HepG2 (cell line): ENCODE results near the gene KRTAP5-11. TPM values are rescaled to one million over a fixed set of nuclear protein-coding genes. Genes with fewer than 3 reads are reported as not detected.

ENCODE experiments used
- ATAC-seq: fragments of 200-7000 bp; cut with Tn5 transposase; 3 replicates; pipeline ENCODE4 v1.9.1; 2020; ENCODE audit warnings: mild to moderate bottlenecking, moderate library complexity
- BruUV-seq: library from RNA; stranded (reverse); fragments of 400-500 nt; replicated peaks from 2 replicates; lab custom pipeline; 2021; lab: Mats Ljungman, UMichigan
- CTCF ChIA-PET: fragments of 300-600 bp; formaldehyde crosslinking; extraction: SDS; loops from one replicate; lab custom pipeline; 2021; ENCODE audit warnings: low total read pairs, inconsistent platforms, low intra/inter-chr PET ratio; lab: Yijun Ruan, JAX
- POLR2A ChIA-PET: fragments of 350-600 bp; sonication (Branson Sonifier 250); formaldehyde crosslinking; loops from one replicate; lab custom pipeline; 2020; ENCODE audit warnings: antibody characterized with exemption, inconsistent platforms; lab: Yijun Ruan, JAX
- DNase-seq: peaks from one replicate; pipeline ENCODE4 v3.0.0-alpha.2; 2015; ENCODE audit warnings: low spot score
- FAIRE-seq: peaks from 3 replicates; lab custom pipeline; 2011; peaks lifted over from hg19 to GRCh38; lab: Jason Lieb, UNC
- H2AFZ ChIP-seq: one replicate; pipeline ENCODE4 v1.6.1; 2011; ENCODE audit warnings: low read length, inconsistent platforms
- H3K27ac ChIP-seq: fragments of 300-600 bp; 3 replicates; pipeline ENCODE4 v1.8.0; 2011; ENCODE audit warnings: mixed run types, mild to moderate bottlenecking, mixed read lengths, low read length, inconsistent platforms; ENCODE audit not compliant: insufficient read depth; ENCODE audit errors: extremely low read length
- H3K27me3 ChIP-seq, 2 experiments: fragments of 200-600 bp in 1 of 2; 2 replicates in 1 of 2; 3 replicates in 1 of 2; pipeline versions ENCODE4 v1.6.0 to v1.8.0; 2011; ENCODE audit warnings: low read length in 2 of 2, mild to moderate bottlenecking in 2 of 2, moderate library complexity in 2 of 2, inconsistent platforms in 1 of 2; ENCODE audit not compliant: insufficient read depth in 2 of 2, control insufficient read depth in 1 of 2
- H3K36me3 ChIP-seq, 2 experiments: fragments of 200-600 bp in 1 of 2; replicated peaks in 1 of 2; 2 replicates in 1 of 2; 3 replicates in 1 of 2; pipeline versions ENCODE4 v1.5.1 to v1.8.0; 2011; ENCODE audit warnings: low read length in 2 of 2, inconsistent platforms in 1 of 2; ENCODE audit not compliant: insufficient read depth in 2 of 2, control insufficient read depth in 1 of 2
- H3K4me1 ChIP-seq: 2 replicates; pipeline ENCODE4 v1.5.1; 2012; ENCODE audit warnings: low read length, inconsistent platforms; ENCODE audit not compliant: insufficient read depth
- H3K4me2 ChIP-seq: 2 replicates; pipeline ENCODE4 v1.6.0; 2011; ENCODE audit warnings: low read depth, low read length, inconsistent platforms
- H3K4me3 ChIP-seq, 3 experiments: fragments of 200-600 bp in 1 of 3; sonication (generic), shearing (Covaris generic) in 1 of 3; replicated peaks in 1 of 3; 2 replicates each; pipeline ENCODE4 v1.5.1; 2011 to 2016; ENCODE audit warnings: low read length in 3 of 3, inconsistent platforms in 2 of 3, low read depth in 2 of 3, mild to moderate bottlenecking in 2 of 3, control low read depth in 1 of 3, mixed read lengths in 1 of 3; ENCODE audit not compliant: insufficient read depth in 1 of 3
- H3K79me2 ChIP-seq: one replicate; pipeline ENCODE4 v1.6.1; 2011; ENCODE audit warnings: low read length, inconsistent platforms; ENCODE audit not compliant: insufficient read depth
- H3K9ac ChIP-seq: 2 replicates; pipeline ENCODE4 v1.6.0; 2011; ENCODE audit warnings: mild to moderate bottlenecking, low read depth, low read length, inconsistent platforms; ENCODE audit not compliant: insufficient read depth
- H3K9me3 ChIP-seq: 2 replicates; pipeline ENCODE4 v1.5.1; 2012; ENCODE audit warnings: mild to moderate bottlenecking, low read length
- H4K20me1 ChIP-seq: 2 replicates; pipeline ENCODE4 v1.6.0; 2011; ENCODE audit warnings: inconsistent platforms, mild to moderate bottlenecking, low read length, moderate library complexity; ENCODE audit not compliant: insufficient read depth
- ARNT2 ChIP-seq: sonication (generic); formaldehyde crosslinking; IDR thresholded peaks from 2 replicates; pipeline ENCODE4 v1.8.0; 2022; ENCODE audit warnings: mild to moderate bottlenecking, low read depth, missing genetic modification reagents, moderate library complexity
- CREB1 ChIP-seq, 2 experiments: fragments of 450-650 bp in 1 of 2; IDR thresholded peaks; 2 replicates each; pipeline ENCODE4 v1.6.1; 2016 to 2017; ENCODE audit warnings: control low read depth in 1 of 2, mild to moderate bottlenecking in 1 of 2, missing compliant biosample characterization in 1 of 2, missing genetic modification characterization in 1 of 2
- FOSL2 ChIP-seq: sonication (generic); formaldehyde crosslinking; IDR thresholded peaks from 2 replicates; pipeline ENCODE4 v1.4.0; 2020; ENCODE audit warnings: missing genetic modification reagents
- REXO4 ChIP-seq: sonication (generic); formaldehyde crosslinking; IDR thresholded peaks from 2 replicates; pipeline ENCODE4 v1.8.0; 2022; ENCODE audit warnings: missing genetic modification reagents, mild to moderate bottlenecking, borderline replicate concordance
- SMAD9 ChIP-seq: sonication (generic); formaldehyde crosslinking; IDR thresholded peaks from 2 replicates; pipeline ENCODE4 v1.5.1; 2020; ENCODE audit warnings: mild to moderate bottlenecking, missing genetic modification reagents
- SP140L ChIP-seq: sonication (generic); formaldehyde crosslinking; IDR thresholded peaks from 2 replicates; pipeline ENCODE4 v1.4.0; 2020; ENCODE audit warnings: missing genetic modification reagents, borderline replicate concordance
- XBP1 ChIP-seq: sonication (generic); formaldehyde crosslinking; IDR thresholded peaks from 2 replicates; pipeline ENCODE4 v1.5.0; 2020; ENCODE audit warnings: missing genetic modification reagents
- ZFP36L2 ChIP-seq: sonication (generic); formaldehyde crosslinking; IDR thresholded peaks from 2 replicates; pipeline ENCODE4 v1.4.0; 2020; ENCODE audit warnings: missing genetic modification reagents
- ZNF101 ChIP-seq: sonication (generic); formaldehyde crosslinking; IDR thresholded peaks from 2 replicates; pipeline ENCODE4 v1.4.0; 2020; ENCODE audit warnings: mild to moderate bottlenecking, low read depth, missing genetic modification reagents, borderline replicate concordance
- ZNF232 ChIP-seq: sonication (generic); formaldehyde crosslinking; IDR thresholded peaks from 2 replicates; pipeline ENCODE4 v1.4.0; 2020; ENCODE audit warnings: missing genetic modification reagents, borderline replicate concordance
- ZNF441 ChIP-seq: sonication (generic); formaldehyde crosslinking; IDR thresholded peaks from 2 replicates; pipeline ENCODE4 v1.7.0; 2021; ENCODE audit warnings: missing genetic modification reagents, borderline replicate concordance
- ZNF7 ChIP-seq: IDR thresholded peaks from 2 replicates; pipeline ENCODE4 v1.6.1; 2016; ENCODE audit warnings: missing biosample characterization, missing genetic modification reagents
- ZNF768 ChIP-seq: sonication (generic); formaldehyde crosslinking; IDR thresholded peaks from 2 replicates; pipeline ENCODE4 v1.4.0; 2020; ENCODE audit warnings: missing genetic modification reagents
- ZNF773 ChIP-seq: sonication (generic); formaldehyde crosslinking; IDR thresholded peaks from 2 replicates; pipeline ENCODE4 v1.4.0; 2020; ENCODE audit warnings: missing genetic modification reagents, borderline replicate concordance
- WGBS: methylation state at CpG from one replicate; pipeline ENCODE4 v1.1.6; 2017; ENCODE audit warnings: low lambda C conversion rate; 5-methylcytosine and 5-hydroxymethylcytosine counted together
- in situ Hi-C: cut with HindIII; loops from 2 replicates; pipeline ENCODE4 v1.10.0; 2017; ENCODE audit warnings: low pct_unique_long_range_greater_than_20kb; ENCODE audit not compliant: extremely low pct_ligation_motif_present
- intact Hi-C: fragments of 100-400 bp; cut with micrococcal nuclease; formaldehyde crosslinking; loops from one replicate; pipeline ENCODE4 v1.10.0; 2022; ENCODE audit not compliant: unreplicated experiment
- polyA plus RNA-seq, 8 experiments: library from polyadenylated mRNA; depleted of rRNA in 3 of 8; stranded (reverse) in 7 of 8; unstranded in 1 of 8; fragments of >200 nt; fragmentation: Illumina TruSeq in 4 of 8; extraction: Trizol in 4 of 8; gene quantifications; 2 replicates each; pipeline versions ENCODE4 v1.2.1 to v1.2.3, GENCODE V29; 2011 to 2016; ENCODE audit warnings: low read depth in 4 of 8, missing spikeins in 1 of 8, mixed read lengths in 1 of 8; ENCODE audit not compliant: insufficient read depth in 1 of 8
- total RNA-seq, 5 experiments: library from RNA; depleted of rRNA; stranded (reverse); fragments of >200 nt; fragmentation: Illumina TruSeq; extraction: Trizol; gene quantifications; 2 replicates each; pipeline ENCODE4 v1.2.3, GENCODE V29; 2016; ENCODE audit warnings: low read depth in 1 of 5
- TF ChIP-seq, protein P1 (sequence below): sonication (generic); formaldehyde crosslinking; IDR thresholded peaks from 2 replicates; pipeline ENCODE4 v1.5.0; 2020; ENCODE audit warnings: missing genetic modification reagents
- TF ChIP-seq, protein P2 (sequence below): sonication (generic); formaldehyde crosslinking; IDR thresholded peaks from 2 replicates; pipeline ENCODE4 v1.4.0; 2020; ENCODE audit warnings: missing genetic modification reagents

KRTAP5-11 gene
- total and polyA plus RNA-seq, 2 of the 13 experiments (the other 11 are each of a cell fraction or from before 2014, with no cell fraction given), result not detected

DNA sequence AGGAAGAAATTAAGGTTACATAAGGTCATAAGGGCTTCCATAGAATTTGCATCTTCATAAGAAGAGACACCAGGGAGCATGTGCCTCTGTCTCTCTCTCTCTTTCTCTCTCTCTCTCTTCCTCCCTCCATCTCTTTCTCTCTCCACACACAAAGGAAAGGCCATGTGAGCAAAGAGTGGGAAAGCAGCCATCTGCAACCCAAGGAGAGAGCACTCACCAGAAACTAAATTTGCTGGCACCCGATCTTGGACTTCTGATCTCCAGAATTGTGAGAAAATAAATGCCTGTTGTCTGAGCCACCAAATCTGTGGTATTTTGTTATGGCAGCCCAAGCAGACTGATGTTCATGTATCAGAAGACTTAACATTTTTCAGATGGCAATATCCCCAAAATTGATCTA is 23.7 kb downstream of the KRTAP5-11 start:
- 76% methylated on average over 1 of the region's 1 CpG for WGBS
- Histone ChIP-seq H3K4me3 (no peak overlapping the region), H3K9me3 (no peaks in the 10 kb centered on the region), H3K9ac (no peak overlapping the region), H3K4me2 (no peak overlapping the region), H3K27ac (no peak overlapping the region), H4K20me1 (no peaks in the 10 kb centered on the region), H2AFZ (no peak overlapping the region), H3K79me2 (no peaks in the 10 kb centered on the region), H3K36me3 (no peaks in the 10 kb centered on the region), H3K4me1 (peaks cover 17% of the 10 kb centered on the region), H3K27me3 (peaks cover 0 to 1% of the 10 kb centered on the region in 2 experiments; a peak in 3 of 5 replicates)
- no peak for TF ChIP-seq ZNF232
- no peak for TF ChIP-seq ARNT2
- TF ChIP-seq, protein P1, sequence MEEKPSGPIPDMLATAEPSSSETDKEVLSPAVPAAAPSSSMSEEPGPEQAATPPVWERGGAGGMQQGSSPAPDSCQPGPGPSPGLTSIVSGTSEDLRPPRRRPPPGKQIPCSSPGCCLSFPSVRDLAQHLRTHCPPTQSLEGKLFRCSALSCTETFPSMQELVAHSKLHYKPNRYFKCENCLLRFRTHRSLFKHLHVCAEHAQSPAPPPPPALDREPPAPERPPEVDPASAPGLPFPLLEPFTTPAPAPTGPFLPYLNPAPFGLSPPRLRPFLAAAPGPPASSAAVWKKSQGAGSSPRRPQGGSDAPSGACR (CRISPR knock-in tag), result no peak
- no peak for TF ChIP-seq ZNF441 (CRISPR knock-in tag)
- TF ChIP-seq ZNF7 (CRISPR knock-in tag), result no peak
- no peak for TF ChIP-seq REXO4 (CRISPR knock-in tag)
- TF ChIP-seq ZFP36L2 (CRISPR knock-in tag), result no peak
- no peak for TF ChIP-seq ZNF768 (CRISPR knock-in tag)
- no peak for TF ChIP-seq CREB1 (IDR thresholded peaks at IDR 0.05)
- no peak for TF ChIP-seq CREB1 (CRISPR knock-in tag; IDR thresholded peaks at IDR 0.05)
- no peak for TF ChIP-seq FOSL2 (CRISPR knock-in tag)
- no peak for TF ChIP-seq ZNF773 (CRISPR knock-in tag)
- TF ChIP-seq ZNF101 (CRISPR knock-in tag), result no peak
- no peak for TF ChIP-seq XBP1 (CRISPR knock-in tag)
- no peak for TF ChIP-seq SMAD9
- TF ChIP-seq SP140L (CRISPR knock-in tag), result no peak
- TF ChIP-seq, protein P2, sequence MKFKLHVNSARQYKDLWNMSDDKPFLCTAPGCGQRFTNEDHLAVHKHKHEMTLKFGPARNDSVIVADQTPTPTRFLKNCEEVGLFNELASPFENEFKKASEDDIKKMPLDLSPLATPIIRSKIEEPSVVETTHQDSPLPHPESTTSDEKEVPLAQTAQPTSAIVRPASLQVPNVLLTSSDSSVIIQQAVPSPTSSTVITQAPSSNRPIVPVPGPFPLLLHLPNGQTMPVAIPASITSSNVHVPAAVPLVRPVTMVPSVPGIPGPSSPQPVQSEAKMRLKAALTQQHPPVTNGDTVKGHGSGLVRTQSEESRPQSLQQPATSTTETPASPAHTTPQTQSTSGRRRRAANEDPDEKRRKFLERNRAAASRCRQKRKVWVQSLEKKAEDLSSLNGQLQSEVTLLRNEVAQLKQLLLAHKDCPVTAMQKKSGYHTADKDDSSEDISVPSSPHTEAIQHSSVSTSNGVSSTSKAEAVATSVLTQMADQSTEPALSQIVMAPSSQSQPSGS (CRISPR knock-in tag), result no peak
- ATAC-seq (no peak), DNase-seq (no peak), FAIRE-seq (no peak)
- ChIA-PET POLR2A (no interaction called here), CTCF (no interaction called here)
- in situ Hi-C loops, result no loop called here
- intact Hi-C loops, result no loop called here
- BruUV-seq, result no TSS peak
